HG02938 (cell line): ENCODE measurements around the gene TEX11.

Experiments used
- ATAC-seq: cut with Tn5 transposase; IDR thresholded peaks from one replicate; pipeline ENCODE4 v1.9.1; 2021; ENCODE audit warnings: mild to moderate bottlenecking, moderate library complexity; ENCODE audit not compliant: unreplicated experiment

The TEX11 gene

DNA sequence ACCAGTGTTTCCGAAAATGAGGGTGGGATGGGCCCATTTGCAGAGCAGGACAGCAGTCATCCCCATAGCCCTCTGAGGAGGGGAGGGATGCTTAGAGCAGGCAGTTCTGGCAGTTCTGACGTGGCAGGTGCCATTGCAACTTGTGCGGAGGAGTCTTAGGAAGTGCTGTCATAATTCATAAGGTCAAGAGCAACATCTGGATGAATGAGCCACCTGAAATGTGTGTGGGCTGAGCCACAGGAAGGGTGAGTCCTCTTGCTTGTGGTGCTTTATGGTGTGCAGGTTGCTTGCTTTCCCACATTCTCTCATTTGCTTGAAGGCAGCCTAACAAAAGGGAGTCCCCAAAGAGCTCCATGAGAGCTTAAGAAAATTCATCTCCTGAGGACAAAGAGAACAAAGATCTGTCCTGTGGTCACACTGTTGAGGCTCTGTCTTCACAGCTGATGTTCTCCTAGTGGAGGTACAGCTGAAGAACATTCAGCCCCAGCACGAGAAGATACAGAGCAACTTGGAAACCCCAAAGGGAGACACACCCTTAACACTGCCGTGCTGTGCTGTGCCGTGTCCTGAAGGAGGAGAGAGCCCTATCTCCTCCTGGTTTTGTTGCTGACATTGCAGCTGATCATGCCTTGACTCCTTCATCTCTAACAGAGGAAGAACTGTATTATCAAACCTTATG is 403.6 kb downstream of the TEX11 start:
- ATAC-seq = no peak

DNA sequence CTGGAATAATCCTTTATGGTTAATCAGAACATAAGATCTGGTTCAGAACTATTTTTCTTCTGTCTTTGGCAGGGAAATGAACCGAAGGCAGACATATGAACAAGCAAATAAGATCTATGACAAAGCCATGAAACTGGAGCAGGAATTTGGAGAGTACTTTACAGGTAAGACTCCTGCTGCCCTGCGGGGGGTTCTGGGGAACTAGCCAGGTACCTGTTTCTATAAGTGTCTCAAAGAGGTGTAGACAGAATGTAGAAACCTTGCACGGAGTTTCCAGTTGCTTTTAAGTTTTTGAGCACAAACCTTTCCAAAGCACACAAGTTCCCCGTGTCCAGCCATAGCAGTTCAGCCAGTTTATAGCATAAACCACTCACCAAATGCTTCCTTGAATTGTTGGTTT is 407.7 kb downstream of the TEX11 start:
- ATAC-seq = no peak

DNA sequence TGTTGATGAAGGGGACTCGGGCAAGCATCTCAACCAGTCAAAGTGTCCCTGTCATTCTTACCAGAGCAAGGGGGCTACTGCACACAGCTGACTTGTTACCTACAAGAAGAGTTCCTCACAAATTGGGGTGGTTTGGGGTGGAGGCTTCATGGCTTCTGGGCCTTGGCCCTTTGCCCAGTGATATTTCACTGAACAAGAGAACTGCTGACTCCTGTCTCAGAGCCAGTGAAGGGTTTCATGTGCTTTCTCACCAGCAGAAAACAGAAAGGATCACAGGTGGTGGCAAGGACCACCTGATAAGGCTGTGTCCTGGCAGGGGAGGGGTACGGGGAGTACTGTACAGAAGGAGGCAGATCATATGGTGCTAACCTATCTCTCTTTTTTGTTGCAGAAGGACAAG is 410.4 kb downstream of the TEX11 start:
- ATAC-seq = no peak

DNA sequence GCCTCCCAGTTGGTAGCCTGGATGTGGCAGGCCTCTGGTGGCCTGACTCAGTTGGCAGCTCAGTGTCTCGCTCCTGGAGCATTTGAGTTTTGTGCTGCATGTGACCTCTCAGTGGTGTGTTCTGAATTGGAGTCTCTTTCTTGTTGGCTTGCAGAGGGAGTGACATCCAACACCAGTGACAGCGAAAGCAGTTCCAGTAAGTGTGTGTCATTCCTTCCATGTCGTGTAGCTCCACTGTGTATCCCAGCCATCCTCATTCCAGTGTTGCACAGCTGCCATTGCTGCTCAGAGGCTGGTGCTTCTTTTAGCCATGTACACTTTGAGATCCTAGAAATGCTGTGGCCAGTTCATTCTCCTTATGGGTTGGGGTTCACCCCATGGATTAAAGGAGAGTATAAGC is 411.5 kb downstream of the TEX11 start:
- no peak for ATAC-seq

DNA sequence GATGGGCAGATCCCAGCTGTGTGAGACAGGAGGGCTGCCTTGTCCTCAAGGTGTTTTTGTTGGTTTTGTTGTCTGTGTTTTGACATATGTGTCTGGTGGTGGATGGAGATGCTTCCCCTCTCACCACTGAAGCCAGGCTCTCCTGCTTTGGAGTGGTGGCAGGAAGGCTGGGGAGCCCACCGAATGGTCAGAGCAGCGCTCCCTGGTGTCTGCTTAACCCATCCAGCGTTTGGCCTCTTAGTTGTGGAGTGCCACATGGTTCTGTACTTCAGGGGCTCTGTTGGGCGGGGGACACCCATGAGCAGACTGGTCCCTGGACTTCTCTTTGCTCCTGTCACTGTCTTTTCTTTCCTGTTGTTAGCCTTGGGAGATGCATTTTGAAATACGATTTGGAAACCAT is 412.0 kb downstream of the TEX11 start:
- ATAC-seq = no peak

DNA sequence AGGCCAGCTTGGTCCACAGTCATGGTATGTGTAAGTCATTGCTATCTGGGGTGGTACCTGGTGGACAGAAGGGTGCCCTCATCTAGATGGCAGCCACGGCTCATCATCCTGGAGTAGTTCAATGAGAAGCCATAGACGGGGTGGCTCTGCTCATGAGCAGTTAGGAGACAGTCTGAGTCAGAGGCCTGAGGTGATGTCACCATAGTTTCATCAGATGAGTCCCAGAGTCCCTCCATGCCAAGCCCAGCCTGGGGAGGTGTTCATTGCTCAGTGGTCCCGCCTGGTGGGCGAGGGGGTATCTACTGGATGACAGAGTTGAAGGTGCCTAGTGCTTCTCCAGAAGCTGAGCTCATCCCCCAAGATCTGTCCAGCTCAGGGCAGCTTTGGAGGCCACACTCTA is 414.1 kb downstream of the TEX11 start:
- ATAC-seq = no peak

DNA sequence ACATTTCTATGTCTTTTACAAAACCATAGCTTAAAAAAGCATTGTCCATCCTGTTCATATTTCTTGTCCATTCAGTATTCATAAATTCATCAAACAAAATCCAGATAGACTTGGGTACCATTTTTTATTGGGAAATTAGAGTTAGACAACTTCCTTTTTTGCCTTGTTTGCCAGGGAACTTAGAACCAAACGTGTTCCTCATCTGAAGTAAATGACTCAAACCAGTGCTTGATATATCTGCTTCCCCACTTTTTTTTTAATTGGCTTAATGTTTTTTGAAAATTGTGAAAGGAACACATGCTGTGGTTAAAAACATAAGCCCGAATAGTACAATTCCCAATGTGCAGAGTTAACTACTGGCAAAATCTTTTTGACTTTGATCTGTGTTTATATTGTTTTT is 419.7 kb downstream of the TEX11 start:
- no peak for ATAC-seq

DNA sequence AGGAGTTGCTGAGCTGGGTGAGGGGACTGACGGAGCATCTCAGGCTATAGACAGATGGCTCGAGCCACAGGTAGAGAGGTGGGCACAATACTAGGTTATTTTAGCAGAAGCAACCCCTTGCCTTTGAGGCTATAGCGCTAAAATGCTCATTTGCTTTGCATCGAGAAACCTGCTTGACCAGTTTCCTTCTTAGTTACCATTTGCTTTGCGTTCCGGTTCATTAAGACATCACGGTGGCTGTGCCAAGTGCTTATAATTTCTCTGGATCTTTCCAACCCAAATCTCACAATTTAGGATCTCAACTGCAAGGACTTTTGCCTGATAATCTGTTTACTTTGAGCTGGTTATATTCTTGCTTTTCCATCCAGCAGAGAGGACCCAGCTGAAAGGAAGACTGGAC is 423.0 kb downstream of the TEX11 start:
- ATAC-seq = no peak

DNA sequence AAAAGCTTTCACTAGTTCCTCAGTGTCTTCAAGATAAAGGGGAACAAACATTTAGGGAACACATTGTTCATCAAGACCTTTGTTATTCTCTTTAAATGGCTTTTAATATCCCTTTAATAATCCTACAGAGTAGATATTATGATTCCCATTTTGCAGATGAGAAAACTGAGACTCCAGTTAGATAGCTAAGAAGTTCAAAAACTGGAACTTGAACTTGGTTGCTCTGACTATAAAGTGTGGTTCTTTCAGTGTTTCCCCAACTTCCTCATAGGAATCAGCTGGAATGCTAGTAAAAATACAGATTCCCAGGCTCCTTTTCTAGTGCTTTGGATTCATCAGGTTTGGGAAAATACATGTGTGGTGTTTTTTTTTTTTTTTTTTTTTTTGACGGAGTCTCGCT is 426.2 kb downstream of the TEX11 start:
- no peak for ATAC-seq

DNA sequence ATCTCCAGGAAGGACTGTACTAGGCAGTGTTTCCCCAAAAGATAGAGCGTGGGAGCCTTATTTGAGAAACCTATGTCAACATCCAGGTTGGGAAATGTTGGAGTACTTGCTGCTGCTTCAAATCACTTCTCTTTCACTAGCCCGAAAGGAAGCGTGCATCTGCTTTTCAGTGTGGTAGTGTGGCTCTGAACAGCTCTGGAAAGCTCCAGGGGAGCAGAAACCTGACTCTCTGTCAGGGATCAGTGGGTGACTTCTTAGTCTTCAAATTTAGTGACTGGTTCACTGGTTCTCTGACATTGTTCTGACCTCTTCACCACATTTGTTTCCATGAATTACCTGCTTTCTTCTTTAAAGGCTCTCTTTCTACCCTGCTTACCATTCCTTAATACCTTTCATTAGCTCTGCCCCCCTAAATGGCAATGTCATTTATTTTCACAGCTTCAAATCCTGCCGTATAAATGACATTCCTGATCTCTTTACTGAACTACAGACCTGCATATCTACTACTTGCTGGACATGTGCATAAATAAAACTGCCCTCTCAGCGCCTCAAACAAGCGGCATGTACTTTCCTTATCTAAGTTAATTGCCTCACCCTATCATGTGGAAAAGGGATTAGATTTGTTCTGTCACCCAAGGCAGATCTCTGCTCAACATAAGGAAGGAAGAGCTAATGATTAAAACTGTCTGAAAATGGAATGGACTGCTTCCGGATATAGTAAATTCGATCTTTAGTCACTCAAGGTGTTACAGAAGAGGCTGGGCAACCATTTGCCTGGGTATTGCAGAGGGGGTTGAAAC is 426.8 kb downstream of the TEX11 start:
- no peak for ATAC-seq

DNA sequence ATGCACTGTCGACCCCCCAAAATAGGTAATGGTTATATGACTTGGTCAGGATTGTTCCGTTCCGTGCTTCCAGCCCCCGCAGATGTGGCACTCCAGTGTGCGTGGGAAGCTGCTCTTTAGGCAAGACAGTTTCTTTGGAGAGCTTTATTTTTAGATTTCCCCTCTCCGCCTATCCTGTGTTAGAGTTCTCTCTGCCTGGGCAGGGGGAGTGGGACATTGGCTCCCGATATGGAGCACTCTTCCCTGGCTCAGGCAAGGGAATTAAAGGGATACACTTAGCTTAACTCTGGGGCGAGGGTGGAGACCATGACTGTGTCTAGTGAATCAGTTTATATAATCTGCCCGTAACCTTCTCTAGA is 427.9 kb downstream of the TEX11 start:
- no peak for ATAC-seq

DNA sequence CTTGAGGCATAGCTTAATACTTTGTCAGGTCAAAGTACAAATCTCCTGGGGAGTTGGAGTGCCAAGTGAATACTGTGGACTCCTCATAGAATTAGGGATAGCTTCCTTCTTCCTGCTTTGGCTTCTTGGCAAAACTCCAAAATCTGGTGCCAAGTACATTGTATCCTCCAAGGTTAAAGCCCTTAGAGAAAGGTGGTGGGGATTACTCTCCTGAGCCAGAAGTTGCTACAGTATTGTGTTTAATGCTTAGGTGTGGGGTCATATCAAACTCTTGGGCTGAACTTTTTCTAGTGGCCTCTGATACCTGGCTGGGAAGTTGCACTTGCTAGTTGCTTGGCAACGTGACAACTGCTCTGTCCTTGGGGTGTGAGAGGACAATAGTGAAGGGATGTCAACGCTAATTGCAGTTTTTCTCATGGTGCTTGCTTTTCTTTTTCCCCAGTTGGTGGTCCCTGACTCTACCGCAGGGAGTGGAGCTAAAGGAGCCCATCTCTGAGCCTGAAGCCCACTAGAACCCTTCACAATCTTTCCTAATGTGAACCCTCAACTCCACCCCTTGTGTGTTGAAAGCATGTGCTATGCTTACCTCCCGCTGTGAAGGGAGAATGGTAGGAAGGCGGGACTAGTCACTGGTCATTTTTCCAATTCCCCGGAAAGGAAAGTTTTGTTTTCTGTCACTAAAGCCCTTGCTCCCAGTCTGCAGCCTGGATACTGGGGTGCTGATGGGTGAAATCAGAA is 428.4 kb downstream of the TEX11 start:
- no peak for ATAC-seq

DNA sequence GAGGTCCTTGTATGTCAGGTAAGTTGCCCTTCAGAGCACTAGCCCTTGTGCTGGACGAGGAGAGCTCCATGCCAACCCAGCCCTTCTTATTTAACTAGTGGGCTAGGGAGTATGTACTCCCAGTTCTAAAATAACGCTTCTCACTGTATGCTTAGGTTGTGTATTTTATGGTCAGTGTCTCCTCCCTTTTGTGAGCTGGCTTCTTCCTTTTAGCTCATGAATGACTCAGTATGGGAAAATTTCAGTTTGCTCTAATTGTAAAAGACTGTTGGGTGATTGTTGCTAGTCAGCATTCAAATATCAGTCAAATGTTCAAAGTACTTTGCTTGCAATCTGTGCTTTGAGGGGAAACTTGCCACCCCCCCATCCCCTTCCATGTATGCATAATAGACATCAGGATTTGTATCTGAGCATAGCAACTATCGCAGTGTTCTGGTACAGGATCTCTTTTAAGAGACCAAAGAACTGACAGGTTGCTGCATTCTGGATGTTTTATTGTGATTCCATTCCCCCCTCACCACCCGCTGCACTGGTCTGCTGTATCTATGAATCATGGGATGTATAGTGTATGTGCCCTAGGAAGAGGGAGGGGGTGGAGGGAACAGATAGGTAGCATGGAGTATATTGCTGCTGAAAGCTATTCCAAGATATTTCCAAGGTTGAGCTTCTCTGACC is 429.1 kb downstream of the TEX11 start:
- no peak for ATAC-seq
